Mononuclear cell (primary cell): Measurements from ENCODE around the gene B4GAT1. TPM values are rescaled to one million over a fixed set of nuclear protein-coding genes. Genes with fewer than 3 reads are reported as not detected.
"Not testable (repeated sequence)": the region's sequence is repeated elsewhere in the genome, so short reads cannot be mapped to it uniquely, and the experiment has no call there.

ENCODE experiments used
- H3K27me3 ChIP-seq: 2 replicates; pipeline ENCODE4 v1.6.0; 2011; ENCODE audit warnings: low read length, control low read depth; ENCODE audit not compliant: insufficient read depth
- H3K4me1 ChIP-seq: 2 replicates; pipeline ENCODE4 v1.5.1; 2011; ENCODE audit warnings: mild to moderate bottlenecking, low read length, control low read depth; ENCODE audit not compliant: insufficient read depth
- H3K4me3 ChIP-seq: 2 replicates; pipeline ENCODE4 v1.5.1; 2011; ENCODE audit warnings: mild to moderate bottlenecking, low read length, moderate library complexity
- H3K9me3 ChIP-seq: 2 replicates; pipeline ENCODE4 v1.5.1; 2011; ENCODE audit warnings: low read depth, mild to moderate bottlenecking, control low read depth, low read length
- total RNA-seq: library from RNA; depleted of rRNA; stranded (reverse); fragments of >200 nt; gene quantifications from one replicate; pipeline ENCODE4 v1.2.3, GENCODE V29; 2012

B4GAT1 gene
- total RNA-seq, 1 donor: 0.84 TPM

GRCh38 chr11:66313321-66314185 is 33.9 kb downstream of the B4GAT1 start:
- no peaks in the 10 kb centered on the region for H3K27me3 ChIP-seq
- H3K4me3 ChIP-seq: peak overlapping the region; percentile 18
- peaks cover 43% of the 10 kb centered on the region for H3K4me1 ChIP-seq
- H3K9me3 ChIP-seq: no peaks in the 10 kb centered on the region

GRCh38 chr11:66312549-66313320 is 34.7 kb downstream of the B4GAT1 start:
- Histone ChIP-seq H3K9me3 (no peaks in the 10 kb centered on the region), H3K27me3 (no peaks in the 10 kb centered on the region), H3K4me1 (peaks cover 35% of the 10 kb centered on the region), H3K4me3 (peak overlapping the region; percentile 43)

- H3K27me3 ChIP-seq: no peaks in the 10 kb centered on the region
- H3K4me1 ChIP-seq: peaks cover 28% of the 10 kb centered on the region
- H3K4me3 ChIP-seq: peak overlapping the region; percentile 43
- no peaks in the 10 kb centered on the region for H3K9me3 ChIP-seq
These were observed 35.4 kb downstream of the B4GAT1 start for GRCh38 chr11:66311965-66312548.

- Histone ChIP-seq H3K4me3 (peak overlapping the region; percentile 43), H3K4me1 (peaks cover 28% of the 10 kb centered on the region), H3K9me3 (no peaks in the 10 kb centered on the region), H3K27me3 (no peaks in the 10 kb centered on the region)
These were observed 35.9 kb downstream of the B4GAT1 start for GRCh38 chr11:66311470-66311964.

GRCh38 chr11:66310803-66311440 is 36.5 kb downstream of the B4GAT1 start:
- H3K9me3 ChIP-seq, H3K27me3 ChIP-seq, H3K4me3 ChIP-seq: not testable (repeated sequence)
- H3K4me1 ChIP-seq: peaks cover 28% of the 10 kb centered on the region

GRCh38 chr11:66310324-66310723 is 37.1 kb downstream of the B4GAT1 start:
- Histone ChIP-seq H3K4me1 (peaks cover 28% of the 10 kb centered on the region), H3K27me3 (no peaks in the 10 kb centered on the region), H3K4me3 (no peak overlapping the region), H3K9me3 (no peaks in the 10 kb centered on the region)

- H3K27me3 ChIP-seq: no peaks in the 10 kb centered on the region
- H3K4me1 ChIP-seq: peaks cover 28% of the 10 kb centered on the region
- no peak overlapping the region for H3K4me3 ChIP-seq
- no peaks in the 10 kb centered on the region for H3K9me3 ChIP-seq
These were observed 38.0 kb downstream of the B4GAT1 start for GRCh38 chr11:66309475-66309874.

GRCh38 chr11:66302656-66303055 is 44.8 kb downstream of the B4GAT1 start:
- H3K4me3 ChIP-seq: no peak overlapping the region
- H3K27me3 ChIP-seq: no peaks in the 10 kb centered on the region
- H3K9me3 ChIP-seq: no peaks in the 10 kb centered on the region
- no peaks in the 10 kb centered on the region for H3K4me1 ChIP-seq

- H3K4me1 ChIP-seq: no peaks in the 10 kb centered on the region
- H3K27me3 ChIP-seq: no peaks in the 10 kb centered on the region
- no peak overlapping the region for H3K4me3 ChIP-seq
- no peaks in the 10 kb centered on the region for H3K9me3 ChIP-seq
These were observed 48.2 kb downstream of the B4GAT1 start for GRCh38 chr11:66299186-66299585.

GRCh38 chr11:66297610-66298009 is 49.8 kb downstream of the B4GAT1 start:
- no peaks in the 10 kb centered on the region for H3K9me3 ChIP-seq
- H3K27me3 ChIP-seq: peaks cover 10% of the 10 kb centered on the region
- no peaks in the 10 kb centered on the region for H3K4me1 ChIP-seq
- H3K4me3 ChIP-seq: no peak overlapping the region

Other genes starting within 250 kb of the B4GAT1 start
- gene KLC2, start 89.9 kb downstream of the B4GAT1 start, total RNA-seq: 11.2 TPM
- gene RAB1B, start 79.0 kb downstream of the B4GAT1 start, total RNA-seq: 40.5 TPM
- gene CNIH2, start 69.5 kb downstream of the B4GAT1 start, total RNA-seq: 1.0 TPM
- gene YIF1A, start 58.5 kb downstream of the B4GAT1 start, total RNA-seq: 13.1 TPM
- gene TMEM151A, start 55.7 kb downstream of the B4GAT1 start, total RNA-seq: 0.21 TPM
- 1.5 TPM for gene CD248, start 30.6 kb downstream of the B4GAT1 start, total RNA-seq
- gene RIN1, start 11.2 kb downstream of the B4GAT1 start, total RNA-seq: 4.8 TPM
- gene BRMS1, start 2.5 kb downstream of the B4GAT1 start, total RNA-seq: 51.7 TPM
- gene SLC29A2, start 24.1 kb upstream of the B4GAT1 start, total RNA-seq: 1.2 TPM
- not detected for gene NPAS4, start 73.4 kb upstream of the B4GAT1 start, total RNA-seq
- gene MRPL11, start 91.2 kb upstream of the B4GAT1 start, total RNA-seq: 22.6 TPM
- gene PELI3, start 119.3 kb upstream of the B4GAT1 start, total RNA-seq: 9.8 TPM
- 15.2 TPM for gene DPP3, start 132.8 kb upstream of the B4GAT1 start, total RNA-seq
- gene BBS1, start 163.0 kb upstream of the B4GAT1 start, total RNA-seq: 12.6 TPM
- gene ZDHHC24, start 198.4 kb upstream of the B4GAT1 start, total RNA-seq: 10.0 TPM
- gene ACTN3, start 199.3 kb upstream of the B4GAT1 start, total RNA-seq: not detected
- gene CTSF, start 221.0 kb upstream of the B4GAT1 start, total RNA-seq: 14.5 TPM
- gene CCDC87, start 245.4 kb upstream of the B4GAT1 start, total RNA-seq: 0.21 TPM
- gene CCS, start 245.6 kb upstream of the B4GAT1 start, total RNA-seq: 10.7 TPM